Lower lobe of right lung (tissue), 2 donors: ENCODE results near the gene CDC37L1. TPM values are rescaled to one million over a fixed set of nuclear protein-coding genes. Genes with fewer than 3 reads are reported as not detected.
A peak's percentile ranks its signal among the peaks of the same experiment; 100 is the strongest.

ENCODE experiments used
- ATAC-seq, 2 donors: fragments of 200-7000 bp; cut with Tn5 transposase; one replicate each; pipeline ENCODE4 v1.9.1; 2020 to 2022; ENCODE audit warnings: mild to moderate bottlenecking in 2 of 2, moderate library complexity in 2 of 2
- DNase-seq: peaks from one replicate; pipeline ENCODE4 v3.0.0-alpha.2; 2020
- H3K27ac ChIP-seq: fragments of 200-600 bp; one replicate; pipeline ENCODE4 v1.8.0; 2022
- H3K27me3 ChIP-seq: fragments of 200-600 bp; one replicate; pipeline ENCODE4 v1.8.0; 2022; ENCODE audit warnings: low read depth
- H3K36me3 ChIP-seq: fragments of 200-600 bp; one replicate; pipeline ENCODE4 v1.8.0; 2022; ENCODE audit warnings: mild to moderate bottlenecking
- H3K4me1 ChIP-seq: fragments of 200-600 bp; one replicate; pipeline ENCODE4 v1.8.0; 2022
- H3K4me3 ChIP-seq: fragments of 200-600 bp; one replicate; pipeline ENCODE4 v1.8.0; 2022; ENCODE audit warnings: mild to moderate bottlenecking
- H3K9me3 ChIP-seq: fragments of 200-600 bp; one replicate; pipeline ENCODE4 v1.8.0; 2022
- intact Hi-C: fragments of 100-400 bp; cut with DNase I; formaldehyde crosslinking; loops from one replicate; pipeline ENCODE4 v1.11.0; 2022
- total RNA-seq: library from RNA; stranded (reverse); fragmentation: NEBNext Ultra II Directional; extraction: Animal tissue kit (Norgen Biotek cat#: 25700); gene quantifications from one replicate; pipeline ENCODE4 v1.2.1, GENCODE V29; 2021
- TF ChIP-seq, protein P1 (sequence below): fragments of 200-600 bp; IDR thresholded peaks from one replicate; pipeline ENCODE4 v1.8.0; 2022; ENCODE audit warnings: antibody characterized with exemption, mild to moderate bottlenecking
- donor health status: DM: no; HTN: yes; CAD: no; lungs with severe emphysema.

The CDC37L1 gene
- total RNA-seq, 1 donor from 2014 or later = 14.3 TPM

DNA sequence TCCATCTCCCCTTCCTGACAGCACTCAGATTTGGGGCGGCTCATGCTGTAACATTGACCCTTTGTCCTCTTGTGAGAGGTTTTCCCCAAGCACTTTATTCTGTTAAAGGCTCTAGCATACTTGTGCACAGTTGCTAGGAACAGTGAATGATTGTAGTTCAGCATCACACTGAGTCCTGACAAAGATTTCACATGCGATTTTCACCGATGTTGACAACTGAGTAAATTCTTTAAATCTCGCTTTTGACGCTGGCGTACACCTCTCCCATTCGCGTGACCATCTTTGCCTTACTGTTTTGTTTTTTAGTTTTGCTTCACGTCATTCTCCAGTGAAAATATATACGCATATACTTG is 780 bp downstream of the CDC37L1 start:
- no peaks in the 10 kb centered on the region for H3K9me3 ChIP-seq
- peaks cover 21% of the 10 kb centered on the region for H3K4me1 ChIP-seq
- intact Hi-C loops = no loop called here
- peak overlapping the region; percentile 96 for H3K27ac ChIP-seq
- peaks cover 5% of the 10 kb centered on the region for H3K36me3 ChIP-seq
- H3K4me3 ChIP-seq = peak overlapping the region; percentile 81
- no peak for DNase-seq
- peak; percentile 20 to 34 for ATAC-seq
- TF ChIP-seq, protein P1, sequence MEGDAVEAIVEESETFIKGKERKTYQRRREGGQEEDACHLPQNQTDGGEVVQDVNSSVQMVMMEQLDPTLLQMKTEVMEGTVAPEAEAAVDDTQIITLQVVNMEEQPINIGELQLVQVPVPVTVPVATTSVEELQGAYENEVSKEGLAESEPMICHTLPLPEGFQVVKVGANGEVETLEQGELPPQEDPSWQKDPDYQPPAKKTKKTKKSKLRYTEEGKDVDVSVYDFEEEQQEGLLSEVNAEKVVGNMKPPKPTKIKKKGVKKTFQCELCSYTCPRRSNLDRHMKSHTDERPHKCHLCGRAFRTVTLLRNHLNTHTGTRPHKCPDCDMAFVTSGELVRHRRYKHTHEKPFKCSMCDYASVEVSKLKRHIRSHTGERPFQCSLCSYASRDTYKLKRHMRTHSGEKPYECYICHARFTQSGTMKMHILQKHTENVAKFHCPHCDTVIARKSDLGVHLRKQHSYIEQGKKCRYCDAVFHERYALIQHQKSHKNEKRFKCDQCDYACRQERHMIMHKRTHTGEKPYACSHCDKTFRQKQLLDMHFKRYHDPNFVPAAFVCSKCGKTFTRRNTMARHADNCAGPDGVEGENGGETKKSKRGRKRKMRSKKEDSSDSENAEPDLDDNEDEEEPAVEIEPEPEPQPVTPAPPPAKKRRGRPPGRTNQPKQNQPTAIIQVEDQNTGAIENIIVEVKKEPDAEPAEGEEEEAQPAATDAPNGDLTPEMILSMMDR = no peak
- H3K27me3 ChIP-seq = no peaks in the 10 kb centered on the region

DNA sequence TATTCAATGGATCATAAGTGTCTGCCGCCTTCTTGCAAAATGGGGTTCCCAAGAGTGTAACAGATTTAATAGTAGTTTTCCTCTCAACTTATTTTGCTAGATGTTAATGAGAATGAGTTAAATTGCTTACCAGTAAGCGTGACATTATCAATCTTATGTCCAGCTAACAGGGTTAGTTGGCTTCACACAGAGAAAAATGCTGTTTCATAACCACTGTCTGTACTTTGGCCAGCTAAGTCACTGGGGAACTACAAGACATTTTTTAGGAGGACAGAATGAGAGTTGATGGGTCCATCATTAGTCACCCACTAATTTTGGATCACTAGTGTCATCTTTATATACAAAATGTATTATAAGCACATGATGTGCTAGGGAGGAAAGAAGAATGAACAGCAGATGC is 1.4 kb downstream of the CDC37L1 start:
- intact Hi-C loops = no loop called here
- DNase-seq (no peak), ATAC-seq (no peak)
- Histone ChIP-seq H3K9me3 (no peaks in the 10 kb centered on the region), H3K27ac (peak overlapping the region; percentile 96), H3K36me3 (peaks cover 10% of the 10 kb centered on the region), H3K4me3 (peak overlapping the region; percentile 81), H3K27me3 (no peaks in the 10 kb centered on the region), H3K4me1 (peaks cover 21% of the 10 kb centered on the region)
- TF ChIP-seq, protein P1 = no peak

GRCh38 chr9:4684820-4685219 is 5.5 kb downstream of the CDC37L1 start:
- Histone ChIP-seq H3K4me1 (peaks cover 28% of the 10 kb centered on the region), H3K36me3 (peaks cover 40% of the 10 kb centered on the region), H3K27ac (no peak overlapping the region), H3K27me3 (no peaks in the 10 kb centered on the region), H3K4me3 (no peak overlapping the region), H3K9me3 (no peaks in the 10 kb centered on the region)
- DNase-seq (no peak), ATAC-seq (no peak)
- intact Hi-C loops = no loop called here
- TF ChIP-seq, protein P1 = no peak

GRCh38 chr9:4686112-4686511 is 6.7 kb downstream of the CDC37L1 start:
- Histone ChIP-seq H3K27me3 (no peaks in the 10 kb centered on the region), H3K4me3 (no peak overlapping the region), H3K9me3 (no peaks in the 10 kb centered on the region), H3K36me3 (peaks cover 51% of the 10 kb centered on the region), H3K4me1 (peaks cover 21% of the 10 kb centered on the region), H3K27ac (no peak overlapping the region)
- DNase-seq = no peak
- intact Hi-C loops = no loop called here
- TF ChIP-seq, protein P1 = no peak
- no peak for ATAC-seq

GRCh38 chr9:4686584-4686983 is 7.2 kb downstream of the CDC37L1 start:
- no peak for DNase-seq
- Histone ChIP-seq H3K4me1 (peaks cover 17% of the 10 kb centered on the region), H3K27ac (peak overlapping the region; percentile 5), H3K9me3 (no peaks in the 10 kb centered on the region), H3K36me3 (peaks cover 56% of the 10 kb centered on the region), H3K27me3 (no peaks in the 10 kb centered on the region), H3K4me3 (no peak overlapping the region)
- intact Hi-C loops = no loop called here
- TF ChIP-seq, protein P1 = no peak
- ATAC-seq = no peak

DNA sequence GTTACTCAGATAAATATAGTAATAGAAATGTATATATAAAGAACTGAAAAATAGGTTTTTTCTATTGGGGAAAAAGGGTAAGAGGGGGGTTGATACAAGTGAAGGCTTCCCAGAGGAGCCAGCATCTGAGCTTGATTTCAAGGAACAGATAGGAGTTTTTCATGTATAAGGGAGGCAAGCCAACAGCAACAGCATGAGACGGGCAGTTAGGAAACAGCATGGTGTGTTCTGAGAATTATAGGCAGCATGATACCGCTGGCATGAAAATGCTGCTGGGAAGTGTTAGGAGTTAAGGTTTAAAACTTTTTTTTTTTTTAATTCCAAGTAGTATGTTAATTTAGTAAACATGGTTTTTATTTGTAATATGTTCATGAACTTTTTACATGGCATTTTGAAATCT is 9.7 kb downstream of the CDC37L1 start:
- no peaks in the 10 kb centered on the region for H3K9me3 ChIP-seq
- H3K27me3 ChIP-seq = no peaks in the 10 kb centered on the region
- peaks cover 19% of the 10 kb centered on the region for H3K4me1 ChIP-seq
- TF ChIP-seq, protein P1 = no peak
- DNase-seq (no peak), ATAC-seq (no peak)
- peaks cover 61% of the 10 kb centered on the region for H3K36me3 ChIP-seq
- H3K27ac ChIP-seq = no peak overlapping the region
- intact Hi-C loops = no loop called here
- H3K4me3 ChIP-seq = no peak overlapping the region
